GM19238 (cell line): ENCODE results near the gene PDCD10.
A peak's percentile ranks its signal among the peaks of the same experiment; 100 is the strongest.

Experiments
- DNase-seq: peaks from one replicate; pipeline ENCODE4 v3.0.0; 2011; ENCODE audit warnings: low spot score; ENCODE audit not compliant: insufficient read length

Gene PDCD10

DNA sequence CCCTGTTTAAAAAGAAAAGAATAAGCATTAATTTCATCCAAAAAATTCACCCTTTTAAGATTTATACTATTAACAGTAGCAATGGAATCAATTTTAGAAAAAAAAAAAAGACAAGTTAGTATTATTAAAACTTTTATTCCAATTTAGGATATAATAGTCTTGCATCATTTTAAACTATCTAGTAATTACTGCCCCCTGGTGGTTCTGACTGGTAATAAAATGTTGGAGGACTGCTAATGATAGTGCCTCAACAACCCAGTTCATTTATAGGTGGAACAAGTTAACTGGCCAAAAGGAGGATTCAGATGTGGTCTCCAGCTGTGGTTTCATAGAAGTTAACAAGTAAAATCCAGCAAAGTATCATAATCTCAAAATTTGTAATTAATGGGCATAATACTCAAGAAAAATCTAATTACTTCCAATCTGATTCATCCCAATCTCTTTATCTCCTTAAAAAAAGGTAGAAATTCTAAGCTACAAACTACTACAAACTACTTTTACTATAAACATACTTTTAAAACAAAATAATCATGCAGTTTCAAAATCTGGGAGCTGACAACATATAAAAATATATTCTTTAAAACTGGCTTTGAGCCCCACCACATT, 50.2 kb downstream of the PDCD10 start:
- peak; percentile 1 for DNase-seq

DNA sequence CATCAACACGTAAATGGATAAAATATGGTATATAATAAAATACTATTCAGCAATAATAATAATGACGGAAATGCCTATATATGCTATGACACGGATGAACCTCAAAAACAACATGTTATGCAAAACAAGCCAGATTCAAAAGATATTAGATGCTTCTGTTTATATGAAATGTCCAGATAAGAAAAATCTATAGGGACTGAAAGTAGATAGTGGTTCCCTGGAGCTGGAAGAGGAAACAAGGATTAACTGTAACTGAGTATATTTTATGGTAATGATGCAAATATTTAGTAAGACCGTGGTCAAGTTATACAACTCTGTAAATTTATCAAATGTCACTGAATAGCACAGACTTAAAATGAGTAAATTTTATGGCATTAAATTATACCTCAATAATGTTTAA, 55.2 kb downstream of the PDCD10 start:
- DNase-seq = no peak

DNA sequence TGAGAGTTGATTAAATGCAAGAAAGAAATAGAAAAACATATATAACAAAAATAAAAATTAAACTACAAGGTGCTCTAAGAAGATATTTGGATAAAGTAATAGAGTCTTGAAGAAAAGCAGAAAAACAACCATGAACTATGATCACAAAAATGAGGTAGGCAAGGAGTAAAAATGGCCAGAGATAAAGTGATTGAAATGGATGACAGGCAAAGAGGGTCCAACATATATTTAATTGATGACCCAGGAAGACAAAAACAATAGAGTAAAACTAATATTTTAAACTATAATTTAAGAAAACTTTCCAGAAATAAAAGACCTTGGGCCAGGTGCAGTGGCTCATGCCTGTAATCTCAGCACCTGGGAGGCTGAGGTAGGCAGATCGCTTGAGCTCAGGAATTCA, 58.8 kb downstream of the PDCD10 start:
- DNase-seq = no peak

DNA sequence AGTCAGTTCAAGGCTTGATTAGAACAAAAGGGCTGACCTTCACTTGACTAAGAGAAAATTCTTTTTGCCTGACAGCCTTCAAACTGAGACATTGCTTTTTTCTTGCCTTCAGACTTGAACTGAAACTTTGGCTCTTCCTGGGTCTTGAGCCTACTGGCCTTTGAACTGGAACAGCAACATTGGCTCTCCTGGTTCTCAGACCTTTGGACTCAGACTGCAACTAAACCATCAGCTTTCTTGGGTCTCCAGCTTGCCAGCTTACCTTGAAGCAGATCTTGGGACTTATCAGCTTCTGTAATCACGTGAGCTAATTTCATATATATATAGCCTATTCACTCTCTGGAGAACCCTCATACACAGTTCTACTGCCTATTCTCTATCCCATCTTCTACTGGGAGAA, 61.5 kb downstream of the PDCD10 start:
- no peak for DNase-seq

DNA sequence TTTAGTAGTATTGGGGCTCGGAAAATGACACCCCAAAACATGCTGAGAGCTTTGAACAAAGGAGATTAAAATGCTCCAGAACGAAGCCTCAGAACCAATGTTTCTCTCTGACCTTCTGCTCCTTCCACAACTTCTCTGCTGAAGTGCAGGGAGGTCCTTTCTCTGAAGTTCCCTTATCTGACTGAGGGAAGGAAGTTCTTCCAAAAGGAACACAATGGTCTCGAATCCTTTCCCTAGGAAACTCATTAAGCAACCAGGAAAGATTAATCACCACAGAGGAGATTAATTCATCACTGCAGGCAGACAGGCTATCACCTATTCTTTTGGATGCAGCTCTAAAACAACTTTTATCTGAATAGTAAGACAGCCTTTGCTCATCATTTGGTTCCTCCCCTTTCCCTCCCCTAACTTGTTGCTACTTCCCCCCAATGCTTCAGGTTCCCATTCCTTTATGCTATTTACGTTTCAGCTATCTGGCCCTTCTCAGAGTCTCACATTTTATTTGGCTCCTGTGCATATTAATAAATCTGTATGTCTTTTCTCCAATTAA, 62.7 kb downstream of the PDCD10 start:
- DNase-seq = no peak

DNA sequence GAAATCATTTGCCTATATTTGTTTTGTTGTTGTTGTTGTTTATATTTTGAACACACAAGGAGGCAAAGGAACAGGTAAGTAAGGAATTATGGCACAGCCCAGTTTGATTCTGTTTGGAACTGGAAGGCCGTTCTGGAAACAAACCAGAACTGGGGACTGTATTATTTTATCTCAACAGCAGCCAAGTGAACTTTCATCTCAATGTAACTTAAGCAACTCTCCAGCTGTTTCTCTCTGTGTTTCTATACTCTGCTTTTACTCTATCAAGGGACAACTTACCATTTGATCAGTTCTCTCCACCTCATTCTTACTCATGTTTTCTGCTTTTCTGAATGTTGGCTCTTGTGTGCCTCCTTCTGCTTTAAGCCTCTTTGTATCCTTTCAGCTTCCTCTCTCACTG, 65.0 kb downstream of the PDCD10 start:
- DNase-seq = no peak

DNA sequence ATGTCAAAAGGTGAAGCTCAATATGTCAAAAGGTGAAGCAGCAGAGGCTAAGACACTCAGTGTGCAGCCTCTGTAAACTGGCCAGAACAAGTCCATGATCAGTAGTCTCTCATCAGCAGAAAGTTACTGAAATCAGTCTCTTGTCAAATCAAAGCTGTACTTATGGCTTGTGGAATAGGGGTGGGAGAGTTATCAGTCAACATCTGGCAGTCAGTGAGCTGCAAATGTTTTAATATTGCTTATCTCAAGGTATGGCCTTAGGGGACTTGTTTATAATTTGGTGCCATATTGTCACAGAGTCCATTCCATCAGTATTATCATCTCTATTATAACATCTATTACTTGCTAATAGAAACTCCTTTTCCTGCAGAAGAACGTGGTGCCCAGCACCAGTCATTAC, 66.0 kb downstream of the PDCD10 start:
- no peak for DNase-seq

DNA sequence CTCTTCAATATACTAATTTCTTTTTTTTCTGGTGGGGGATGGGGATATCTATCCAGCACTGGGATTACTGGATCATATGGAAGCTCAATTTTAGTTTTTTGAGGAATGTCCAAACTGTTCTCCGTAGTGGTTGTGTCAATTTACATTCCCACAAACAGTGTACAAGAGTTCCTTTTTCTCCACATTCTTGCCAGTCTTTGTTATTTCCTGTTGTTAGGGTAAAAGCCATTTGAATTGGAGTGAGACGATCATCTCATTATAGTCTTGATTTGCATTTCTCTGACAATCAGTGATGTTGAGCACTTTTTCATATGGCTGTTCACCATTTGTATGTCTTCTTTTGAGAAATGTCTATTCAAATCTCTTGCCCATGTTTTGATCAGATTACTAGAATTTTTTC, 68.1 kb downstream of the PDCD10 start:
- DNase-seq = no peak

DNA sequence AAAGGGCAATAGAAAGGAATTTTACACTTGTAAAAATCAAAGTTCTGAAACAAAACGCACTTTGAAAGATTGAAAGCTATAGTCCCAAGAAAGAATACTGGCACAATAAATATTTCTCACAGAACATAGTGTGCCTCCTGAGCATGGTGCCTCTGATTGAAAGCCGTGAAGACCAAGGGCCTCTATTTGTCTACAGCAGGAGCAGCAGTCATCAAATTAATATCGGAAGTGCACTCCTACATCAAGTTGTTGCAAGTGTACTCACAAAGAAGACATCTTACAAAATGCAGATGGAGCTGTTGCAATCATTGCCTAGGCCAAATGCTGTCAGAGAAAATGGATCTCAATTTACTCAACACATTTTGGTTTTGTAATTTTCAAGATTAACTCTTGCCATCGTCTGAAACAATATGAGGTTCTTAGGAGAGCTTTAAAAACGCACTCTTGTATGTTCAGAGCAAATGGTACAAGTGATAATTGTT, 71.7 kb downstream of the PDCD10 start:
- no peak for DNase-seq

DNA sequence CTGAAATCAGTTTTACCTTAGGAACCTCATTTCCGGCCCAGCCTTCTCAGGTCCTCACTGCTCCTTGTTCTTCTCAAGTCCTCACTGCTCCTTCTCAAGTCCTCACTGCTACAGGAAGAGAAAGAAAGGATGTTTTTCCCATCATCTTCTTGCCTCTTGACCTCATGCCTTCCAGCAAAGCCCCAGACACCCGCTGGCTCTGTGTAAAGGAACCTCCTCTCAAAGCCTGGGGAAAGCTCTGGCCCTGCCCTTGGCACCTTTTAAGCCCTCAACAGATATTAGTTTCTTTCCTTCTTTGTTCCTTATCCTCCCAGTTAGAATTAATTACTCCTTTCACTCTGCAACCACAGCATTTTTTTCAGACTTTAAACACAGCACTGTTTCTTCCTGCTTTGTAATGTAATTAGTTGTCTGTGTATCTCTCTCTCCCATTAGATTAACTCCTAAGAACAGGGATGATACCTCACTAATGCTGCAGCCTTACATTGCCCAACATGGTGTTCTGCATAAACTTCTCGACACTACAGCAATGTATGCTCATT, 76.9 kb downstream of the PDCD10 start:
- no peak for DNase-seq

DNA sequence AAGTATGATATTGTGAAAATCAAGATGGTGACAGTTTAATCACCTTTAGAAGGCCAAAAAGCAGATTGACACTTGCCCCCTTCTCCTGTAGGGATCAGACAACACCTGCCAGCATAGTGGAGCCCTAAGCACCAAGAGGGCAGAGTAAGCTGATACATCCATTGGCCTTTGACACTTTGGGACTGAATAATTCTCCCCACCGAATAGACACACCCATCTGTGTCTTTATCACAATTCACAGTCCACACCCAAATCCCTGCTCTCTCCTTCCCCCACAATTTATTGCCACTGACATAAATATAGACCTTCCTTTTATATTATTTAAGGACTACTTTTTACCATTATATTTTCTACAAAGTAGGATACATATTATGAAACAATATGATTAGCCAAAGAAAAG, 77.9 kb downstream of the PDCD10 start:
- DNase-seq = no peak

DNA sequence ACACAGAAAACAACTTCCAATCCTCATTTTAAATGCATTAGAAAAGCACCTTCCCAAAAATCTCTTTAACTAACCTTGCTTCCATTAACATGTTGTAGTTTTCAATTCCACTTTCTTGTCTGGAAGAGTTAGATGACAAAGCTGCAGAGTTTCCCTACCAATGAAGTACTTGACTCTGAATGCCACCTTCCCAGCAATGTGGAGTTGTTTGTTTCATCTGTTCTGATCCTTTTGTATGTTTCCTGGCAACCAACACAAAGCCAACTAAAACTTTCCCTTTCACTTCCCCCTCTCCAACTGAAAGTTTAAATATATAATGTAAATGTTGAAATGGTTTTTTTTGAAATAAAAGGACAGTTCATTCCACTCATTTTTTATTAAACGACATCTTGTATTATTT, 80.9 kb downstream of the PDCD10 start, which contains the start of gene WDR49:
TSS of gene WDR49 (minus strand) at position 183 of the 400 bp plus-strand sequence. CDS start 517 bp downstream, outside the sequence.
- no peak for DNase-seq

DNA sequence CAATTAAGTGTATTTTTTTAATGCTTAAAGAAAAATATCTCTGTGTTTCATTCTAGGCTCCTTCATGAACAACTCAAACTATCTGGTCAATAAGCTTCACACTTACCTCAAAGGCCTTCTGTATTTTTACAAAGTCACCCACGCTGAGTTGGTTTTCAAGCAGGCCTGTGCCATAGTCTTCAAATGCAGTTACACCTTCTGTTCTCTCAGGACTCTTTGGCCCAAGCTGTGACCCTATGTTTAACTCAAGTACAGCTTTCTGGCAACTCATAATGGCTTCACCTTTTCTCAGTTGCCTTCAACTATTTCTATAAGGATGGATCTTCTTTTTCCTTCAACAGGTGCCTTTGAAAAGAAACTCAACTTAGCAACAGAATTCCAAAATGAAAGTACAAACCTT, 81.5 kb downstream of the PDCD10 start:
- DNase-seq = no peak

DNA sequence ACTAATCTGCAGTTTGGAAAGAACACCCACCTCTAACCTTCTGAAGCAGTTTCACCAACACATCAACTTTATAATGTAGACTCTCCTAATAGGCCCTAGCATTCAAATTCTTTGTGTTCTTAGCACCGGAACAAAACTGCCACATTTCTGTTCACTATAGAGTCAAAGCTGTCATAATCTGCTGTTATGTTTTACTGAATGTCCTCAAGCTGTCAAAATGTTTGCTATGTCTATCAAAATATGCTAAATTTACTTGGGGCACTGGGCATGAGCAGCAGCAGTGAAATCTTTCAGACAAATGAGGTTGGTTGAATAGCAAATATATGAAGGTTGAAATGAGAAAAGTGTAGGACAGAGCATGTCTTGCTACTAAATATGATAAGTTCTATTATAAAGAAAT, 82.9 kb downstream of the PDCD10 start:
- no peak for DNase-seq

DNA sequence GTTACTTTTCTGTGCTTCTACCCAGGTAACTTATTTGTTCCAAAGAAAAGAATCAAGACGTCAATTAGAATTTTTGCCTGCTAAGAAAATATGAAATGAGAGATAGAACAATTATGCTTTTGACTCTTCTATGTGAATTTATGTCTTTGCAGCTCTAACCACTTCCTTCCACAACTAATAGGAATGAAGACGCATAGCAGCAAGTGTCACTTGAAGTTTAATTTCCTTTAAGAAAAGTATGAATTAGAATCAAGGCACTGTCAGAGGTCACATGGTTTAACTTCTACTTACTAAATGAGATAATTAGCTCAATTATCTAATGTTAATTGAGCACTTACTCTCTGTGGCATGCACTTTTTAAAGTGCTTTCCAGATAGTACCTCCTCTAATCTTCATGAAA, 84.2 kb downstream of the PDCD10 start:
- no peak for DNase-seq

DNA sequence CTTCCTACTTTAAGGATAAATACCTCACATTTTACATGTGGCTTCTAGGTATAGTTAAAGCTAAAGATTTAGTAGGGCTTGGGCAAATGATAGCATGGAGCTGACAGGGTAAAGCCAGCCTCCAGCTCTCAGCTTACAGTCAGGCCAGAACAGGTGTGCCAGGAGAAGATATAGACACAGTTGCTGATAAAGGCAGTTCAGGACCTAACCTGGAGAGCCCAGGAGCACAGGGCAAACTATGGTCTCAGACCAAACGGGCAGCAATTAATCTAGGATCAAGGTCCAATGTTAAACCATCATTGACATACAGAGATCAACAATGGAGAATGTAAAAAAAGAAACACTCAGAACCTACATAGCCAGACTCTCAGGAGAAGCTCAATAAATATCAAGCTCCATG, 84.9 kb downstream of the PDCD10 start:
- DNase-seq = no peak

DNA sequence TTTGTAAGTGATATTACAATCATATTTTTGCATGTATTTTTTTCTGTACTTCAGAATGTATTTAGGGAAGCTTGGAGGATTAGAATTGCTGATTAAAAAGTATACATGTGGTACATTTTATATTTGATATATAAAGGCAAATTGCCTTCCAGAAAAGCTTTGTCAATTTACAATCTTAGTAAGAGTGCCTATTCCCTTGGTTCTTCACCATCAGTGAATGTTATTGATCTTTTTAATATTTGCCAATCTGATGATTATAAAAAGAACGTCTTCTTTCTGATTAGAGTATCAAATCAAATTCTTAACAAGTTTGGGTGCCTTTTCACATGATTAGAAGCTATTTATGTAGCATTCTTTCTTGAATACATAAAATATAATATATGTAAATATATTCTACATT, 90.1 kb downstream of the PDCD10 start:
- no peak for DNase-seq
